ENCODE results near the gene LYSMD2.

DNA sequence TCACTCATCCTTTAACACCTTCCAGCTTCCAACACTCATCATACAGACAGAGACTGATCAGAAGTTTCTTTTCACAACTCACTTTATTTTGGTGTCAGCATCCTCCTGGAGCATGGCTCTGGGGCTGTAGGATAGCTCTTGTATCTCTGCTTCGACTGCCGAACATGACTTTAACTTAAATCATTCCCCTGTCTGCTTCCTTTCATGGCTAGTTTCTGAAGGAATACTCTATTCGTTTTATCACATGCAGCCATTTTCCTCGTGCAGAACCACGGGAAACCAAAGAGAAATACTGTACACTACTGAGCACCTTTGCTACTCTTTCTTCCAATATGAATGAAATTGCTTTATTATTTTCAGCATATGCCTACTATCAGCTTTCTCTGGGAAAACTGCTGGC is 11.9 kb upstream of the LYSMD2 start:
- TF ChIP-seq EZH2 (IDR thresholded peaks at IDR 0.05) (no peak), POLR2AphosphoS5 (IDR thresholded peaks at IDR 0.05; ENCODE audit: borderline replicate concordance, low read depth, low read length) (no peak), FOXP2 (optimal IDR thresholded peaks at IDR 0.05; ENCODE audit: control extremely low read depth, extremely low read length, insufficient read depth) (no peak)
